GM21529 (cell line): Measurements from ENCODE around the gene BLTP2.
"Not testable (repeated sequence)": the region's sequence is repeated elsewhere in the genome, so short reads cannot be mapped to it uniquely, and the experiment has no call there.

Source experiments
- ATAC-seq: cut with Tn5 transposase; IDR thresholded peaks from one replicate; pipeline ENCODE4 v1.9.1; 2021; ENCODE audit not compliant: unreplicated experiment

Gene BLTP2

GRCh38 chr17:28644787-28645575, at the start of gene BLTP2:
Gene BLTP2, minus strand, starts transcription at chr17:28645158. Its CDS starts 102 bp downstream, at chr17:28645056.
- ATAC-seq, result peak; percentile 83

- ATAC-seq, result no peak
Observed at GRCh38 chr17:28693869-28694268, 48.9 kb upstream of the BLTP2 start.

- no peak for ATAC-seq
Observed at GRCh38 chr17:28689011-28689410, 44.1 kb upstream of the BLTP2 start.

GRCh38 chr17:28688481-28688880, 43.5 kb upstream of the BLTP2 start:
- ATAC-seq, result no peak

GRCh38 chr17:28686296-28686695, 41.3 kb upstream of the BLTP2 start:
- no peak for ATAC-seq

GRCh38 chr17:28685366-28685765, 40.4 kb upstream of the BLTP2 start:
- ATAC-seq, result no peak

GRCh38 chr17:28684963-28685362, 40.0 kb upstream of the BLTP2 start:
- no peak for ATAC-seq

- no peak for ATAC-seq
Observed at GRCh38 chr17:28682655-28683054, 37.7 kb upstream of the BLTP2 start.

- no peak for ATAC-seq
Observed at GRCh38 chr17:28675980-28676379, 31.0 kb upstream of the BLTP2 start.

- no peak for ATAC-seq
Observed at GRCh38 chr17:28675490-28675889, 30.5 kb upstream of the BLTP2 start.

- ATAC-seq, result no peak
Observed at GRCh38 chr17:28669918-28670317, 25.0 kb upstream of the BLTP2 start.

GRCh38 chr17:28667870-28668269, 22.9 kb upstream of the BLTP2 start:
- no peak for ATAC-seq

GRCh38 chr17:28665994-28666393, 21.0 kb upstream of the BLTP2 start:
- ATAC-seq, result no peak

GRCh38 chr17:28663723-28664122, 18.8 kb upstream of the BLTP2 start:
- ATAC-seq, result no peak

GRCh38 chr17:28662527-28662829, 17.5 kb upstream of the BLTP2 start:
- ATAC-seq, result no peak

- ATAC-seq, result peak; percentile 81
Observed at GRCh38 chr17:28661635-28662526, 16.9 kb upstream of the BLTP2 start, which contains the start of the genes SDF2 and SUPT6H. Gene SDF2, minus strand, starts transcription at chr17:28661906. Its CDS starts 30 bp downstream, at chr17:28661876. Gene SUPT6H, plus strand, starts transcription at chr17:28662205. Its CDS starts 11,197 bp downstream, at chr17:28673402.

- ATAC-seq, result not testable (repeated sequence)
Observed at GRCh38 chr17:28659497-28659881, 14.5 kb upstream of the BLTP2 start.

- not testable (repeated sequence) for ATAC-seq
Observed at GRCh38 chr17:28658766-28659496, 14.0 kb upstream of the BLTP2 start.

GRCh38 chr17:28658342-28658741, 13.4 kb upstream of the BLTP2 start:
- ATAC-seq, result not testable (repeated sequence)

- ATAC-seq, result no peak
Observed at GRCh38 chr17:28657756-28658155, 12.8 kb upstream of the BLTP2 start.

- no peak for ATAC-seq
Observed at GRCh38 chr17:28655160-28655559, 10.2 kb upstream of the BLTP2 start.
